IMR-90 (cell line): ENCODE measurements around the gene ZNF446. TPM values are rescaled to one million over a fixed set of nuclear protein-coding genes. Genes with fewer than 3 reads are reported as not detected.

ENCODE experiments used
- ATAC-seq: fragments of 200-7000 bp; cut with Tn5 transposase; 2 replicates; pipeline ENCODE4 v1.9.1; 2020; ENCODE audit warnings: low read depth, mild to moderate bottlenecking, moderate library complexity
- BruUV-seq: library from RNA; stranded (reverse); fragments of 400-500 nt; replicated peaks from 2 replicates; lab custom pipeline; 2021; lab: Mats Ljungman, UMichigan
- CTCF ChIA-PET: fragments of 300-600 bp; formaldehyde crosslinking; extraction: SDS; loops from one replicate; lab custom pipeline; 2021; ENCODE audit warnings: antibody characterized with exemption; lab: Yijun Ruan, JAX
- POLR2A ChIA-PET: fragments of 300-600 bp; sonication (Branson Sonifier 250); formaldehyde crosslinking; loops from one replicate; lab custom pipeline; 2022; ENCODE audit warnings: antibody characterized with exemption; ENCODE audit not compliant: unreplicated experiment; lab: Charles Lee
- DNase-seq: peaks from one replicate; pipeline ENCODE4 v3.0.0; 2013
- H2AFZ ChIP-seq: replicated peaks from 2 replicates; pipeline ENCODE3; 2013; ENCODE audit warnings: low read length, mild to moderate bottlenecking; ENCODE audit not compliant: poor library complexity
- H2AK5ac ChIP-seq: 2 replicates; pipeline ENCODE4 v1.6.1; 2013; ENCODE audit warnings: low read depth, low read length, inconsistent platforms
- H2AK9ac ChIP-seq: replicated peaks from 2 replicates; pipeline ENCODE3; 2013; ENCODE audit warnings: mild to moderate bottlenecking, low read depth, low read length, moderate library complexity; ENCODE audit not compliant: poor library complexity
- H2BK120ac ChIP-seq: 2 replicates; pipeline ENCODE4 v1.6.1; 2013; ENCODE audit warnings: low read depth, low read length, inconsistent platforms
- H2BK15ac ChIP-seq: 3 replicates; pipeline ENCODE4 v1.6.1; 2013; ENCODE audit warnings: low read depth, low read length, inconsistent platforms
- H2BK20ac ChIP-seq: 2 replicates; pipeline ENCODE4 v1.6.1; 2013; ENCODE audit warnings: low read depth, mild to moderate bottlenecking, inconsistent platforms, low read length, moderate library complexity
- H2BK5ac ChIP-seq: 2 replicates; pipeline ENCODE4 v1.6.1; 2013; ENCODE audit warnings: mild to moderate bottlenecking, low read depth, low read length, inconsistent platforms; ENCODE audit not compliant: poor library complexity, severe bottlenecking
- H3K14ac ChIP-seq: replicated peaks from 2 replicates; pipeline ENCODE4 v1.6.1; 2013; ENCODE audit warnings: low read depth, low read length, inconsistent platforms
- H3K18ac ChIP-seq: 2 replicates; pipeline ENCODE4 v1.6.1; 2013; ENCODE audit warnings: low read depth, low read length, control low read depth
- H3K23ac ChIP-seq: 2 replicates; pipeline ENCODE4 v1.6.1; 2013; ENCODE audit warnings: low read depth, low read length, inconsistent platforms
- H3K27ac ChIP-seq: 2 replicates; pipeline ENCODE4 v1.5.1; 2013; ENCODE audit warnings: mild to moderate bottlenecking, control low read depth, low read length; ENCODE audit not compliant: insufficient read depth
- H3K27me3 ChIP-seq: 2 replicates; pipeline ENCODE4 v1.6.1; 2013; ENCODE audit warnings: low read length; ENCODE audit not compliant: control insufficient read depth, insufficient read depth
- H3K36me3 ChIP-seq: 2 replicates; pipeline ENCODE4 v1.6.1; 2013; ENCODE audit warnings: low read length, mixed read lengths; ENCODE audit not compliant: control insufficient read depth, insufficient read depth
- H3K4ac ChIP-seq: 2 replicates; pipeline ENCODE4 v1.6.1; 2013; ENCODE audit warnings: low read depth, low read length, inconsistent platforms
- H3K4me1 ChIP-seq: 2 replicates; pipeline ENCODE4 v1.6.1; 2013; ENCODE audit warnings: low read length, mixed read lengths; ENCODE audit not compliant: control insufficient read depth, insufficient read depth
- H3K4me2 ChIP-seq: 2 replicates; pipeline ENCODE4 v1.6.1; 2013; ENCODE audit warnings: low read depth, mild to moderate bottlenecking, control low read depth, low read length, moderate library complexity
- H3K4me3 ChIP-seq: 2 replicates; pipeline ENCODE4 v1.5.1; 2013; ENCODE audit warnings: low read depth, mild to moderate bottlenecking, control low read depth, low read length, moderate library complexity; ENCODE audit not compliant: insufficient read depth
- H3K56ac ChIP-seq: 2 replicates; pipeline ENCODE4 v1.6.1; 2013; ENCODE audit warnings: low read length, inconsistent platforms; ENCODE audit not compliant: insufficient read depth; ENCODE audit errors: extremely low read depth
- H3K79me1 ChIP-seq, 2 experiments: 2 replicates each; pipeline ENCODE4 v1.6.1; 2013; ENCODE audit warnings: low read length in 2 of 2, inconsistent platforms in 1 of 2, low read depth in 1 of 2
- H3K9ac ChIP-seq: 2 replicates; pipeline ENCODE4 v1.6.1; 2013; ENCODE audit warnings: low read depth, low read length, control low read depth
- H3K9me1 ChIP-seq: 2 replicates; pipeline ENCODE4 v1.6.1; 2013; ENCODE audit warnings: low read length, inconsistent platforms; ENCODE audit not compliant: insufficient read depth
- H3K9me3 ChIP-seq: 2 replicates; pipeline ENCODE4 v1.6.1; 2013; ENCODE audit warnings: low read length; ENCODE audit not compliant: control insufficient read depth, insufficient read depth
- H4K20me1 ChIP-seq: 2 replicates; pipeline ENCODE4 v1.6.1; 2013; ENCODE audit warnings: low read length, inconsistent platforms; ENCODE audit not compliant: insufficient read depth
- H4K5ac ChIP-seq: 2 replicates; pipeline ENCODE4 v1.6.1; 2013; ENCODE audit warnings: mild to moderate bottlenecking, low read depth, low read length, control low read depth
- H4K8ac ChIP-seq, 2 experiments: 2 replicates each; pipeline ENCODE4 v1.6.1; 2013; ENCODE audit warnings: low read depth in 2 of 2, low read length in 2 of 2, control low read depth in 1 of 2, inconsistent platforms in 1 of 2
- H4K91ac ChIP-seq: 2 replicates; pipeline ENCODE4 v1.6.1; 2013; ENCODE audit warnings: low read depth, low read length, inconsistent platforms; ENCODE audit not compliant: insufficient read depth
- BHLHE40 ChIP-seq: fragments of 150-350 bp; IDR thresholded peaks from 2 replicates; pipeline ENCODE4 v1.6.1; 2016; ENCODE audit warnings: mild to moderate bottlenecking, low read depth, low read length
- CHD1 ChIP-seq: IDR thresholded peaks from 2 replicates; pipeline ENCODE4 v1.6.1; 2012; ENCODE audit warnings: low read depth, low read length, improper control_type of control experiment
- FOS ChIP-seq: fragments of 150-350 bp; IDR thresholded peaks from 2 replicates; pipeline ENCODE4 v1.6.1; 2016; ENCODE audit warnings: low read depth, low read length
- MAFK ChIP-seq: IDR thresholded peaks from 2 replicates; pipeline ENCODE4 v1.6.1; 2012; ENCODE audit warnings: low read depth, low read length, improper control_type of control experiment
- MAZ ChIP-seq: IDR thresholded peaks from 2 replicates; pipeline ENCODE4 v1.6.1; 2012; ENCODE audit warnings: low read depth, mild to moderate bottlenecking, low read length, improper control_type of control experiment, moderate library complexity, borderline replicate concordance
- MXI1 ChIP-seq: IDR thresholded peaks from 2 replicates; pipeline ENCODE4 v1.6.1; 2012; ENCODE audit warnings: low read depth, mild to moderate bottlenecking, low read length, moderate library complexity, borderline replicate concordance
- POLR2A ChIP-seq: IDR thresholded peaks from 2 replicates; pipeline ENCODE4 v1.6.1; 2012; ENCODE audit warnings: mild to moderate bottlenecking, low read depth, low read length
- USF2 ChIP-seq: fragments of 150-350 bp; IDR thresholded peaks from 2 replicates; pipeline ENCODE4 v1.6.1; 2017; ENCODE audit warnings: mild to moderate bottlenecking, antibody characterized with exemption, low read length, low read depth
- WGBS, 2 experiments: methylation state at CpG; one replicate each; pipeline versions ENCODE4 v1.1.5 to v1.1.7; 2013; ENCODE audit warnings: missing lambda C conversion rate in 2 of 2; ENCODE audit not compliant: insufficient read length in 1 of 2; ENCODE audit errors: extremely low coverage in 2 of 2; 5-methylcytosine and 5-hydroxymethylcytosine counted together
- dilution Hi-C: fragments of 300-500 bp; cut with HindIII; formaldehyde crosslinking; loops from one replicate; pipeline ENCODE4 v1.14.3; 2018; ENCODE audit warnings: low sequenced_read_pairs; ENCODE audit not compliant: unreplicated experiment
- in situ Hi-C: fragments of 300-500 bp; cut with MboI; formaldehyde crosslinking; loops from 3 replicates; pipeline ENCODE4 v1.14.3; 2019; ENCODE audit warnings: low sequenced_read_pairs, inconsistent platforms, mixed read lengths
- intact Hi-C: fragments of 100-400 bp; cut with micrococcal nuclease; formaldehyde crosslinking; loops from 2 replicates; pipeline ENCODE4 v1.10.0; 2022
- polyA plus RNA-seq, 3 experiments: library from polyadenylated mRNA; depleted of rRNA; stranded (reverse); fragments of >200 nt; gene quantifications; 2 replicates each; pipeline ENCODE4 v1.2.3, GENCODE V29; 2012; ENCODE audit warnings: low replicate concordance in 1 of 3
- total RNA-seq: library from RNA; depleted of rRNA; stranded (reverse); fragments of >200 nt; gene quantifications from 2 replicates; pipeline ENCODE4 v1.2.3, GENCODE V29; 2012
- TF ChIP-seq, protein P1 (sequence below): conservative IDR thresholded peaks from 2 replicates; pipeline ENCODE4 v1.5.1; 2012; ENCODE audit warnings: mild to moderate bottlenecking, low read depth, low read length, improper control_type of control experiment

Gene ZNF446
- total and polyA plus RNA-seq, 2 of the 4 experiments (the other 2 are of a cell fraction) = 4.8 to 6.9 TPM

DNA sequence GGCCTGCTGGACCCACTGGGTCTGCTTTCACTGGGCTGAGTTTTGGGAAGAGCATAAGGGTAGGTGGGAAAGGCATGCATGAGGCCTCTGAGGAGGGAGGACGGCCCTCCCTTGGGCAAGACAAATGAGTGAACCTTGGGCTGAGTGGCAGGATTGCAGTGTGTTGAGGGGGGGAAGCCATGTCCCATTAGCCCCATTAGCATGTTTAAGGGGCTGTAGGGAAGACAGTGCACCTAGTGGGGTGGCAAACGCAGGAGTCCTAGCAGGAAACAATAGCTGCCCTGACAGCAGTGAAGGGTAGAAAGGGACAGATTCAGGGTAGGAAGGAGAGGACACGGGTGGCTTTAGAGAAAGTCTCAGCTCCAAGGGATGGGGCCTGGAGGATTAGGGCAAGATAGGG lies 46.6 kb downstream of the ZNF446 start:
- CTCF ChIA-PET = no interaction called here
- Histone ChIP-seq H4K8ac (no peak overlapping the region), H3K4me2 (no peak overlapping the region), H3K56ac (no peak overlapping the region), H3K4me1 (peaks cover 6% of the 10 kb centered on the region), H4K20me1 (peaks cover 14% of the 10 kb centered on the region), H3K79me1 (peaks cover 0 to 21% of the 10 kb centered on the region in 2 experiments; a peak in 3 of 4 replicates), H3K23ac (no peak overlapping the region), H2BK15ac (no peak overlapping the region), H3K14ac (no peak overlapping the region), H3K4me3 (no peak overlapping the region), H3K18ac (no peak overlapping the region), H2BK20ac (no peak overlapping the region), H3K36me3 (no peaks in the 10 kb centered on the region), H4K91ac (no peak overlapping the region), H2AFZ (peak overlapping the region; percentile 7), H3K27ac (no peak overlapping the region), H3K9me3 (no peaks in the 10 kb centered on the region), H4K5ac (no peak overlapping the region), H3K4ac (no peak overlapping the region), H3K9ac (no peak overlapping the region), H2BK5ac (no peak overlapping the region), H2AK5ac (no peak overlapping the region), H3K27me3 (no peaks in the 10 kb centered on the region; the same call in 1 of the 2 replicates), H3K9me1 (peaks cover 7% of the 10 kb centered on the region), H2BK120ac (no peak overlapping the region), H2AK9ac (no peak overlapping the region)
- ATAC-seq (no peak), DNase-seq (no peak)
- TF ChIP-seq MAFK (no peak), MXI1 (no peak), FOS (no peak), USF2 (no peak), POLR2A (no peak), CHD1 (no peak), BHLHE40 (no peak), MAZ (no peak)
- TF ChIP-seq, protein P1, sequence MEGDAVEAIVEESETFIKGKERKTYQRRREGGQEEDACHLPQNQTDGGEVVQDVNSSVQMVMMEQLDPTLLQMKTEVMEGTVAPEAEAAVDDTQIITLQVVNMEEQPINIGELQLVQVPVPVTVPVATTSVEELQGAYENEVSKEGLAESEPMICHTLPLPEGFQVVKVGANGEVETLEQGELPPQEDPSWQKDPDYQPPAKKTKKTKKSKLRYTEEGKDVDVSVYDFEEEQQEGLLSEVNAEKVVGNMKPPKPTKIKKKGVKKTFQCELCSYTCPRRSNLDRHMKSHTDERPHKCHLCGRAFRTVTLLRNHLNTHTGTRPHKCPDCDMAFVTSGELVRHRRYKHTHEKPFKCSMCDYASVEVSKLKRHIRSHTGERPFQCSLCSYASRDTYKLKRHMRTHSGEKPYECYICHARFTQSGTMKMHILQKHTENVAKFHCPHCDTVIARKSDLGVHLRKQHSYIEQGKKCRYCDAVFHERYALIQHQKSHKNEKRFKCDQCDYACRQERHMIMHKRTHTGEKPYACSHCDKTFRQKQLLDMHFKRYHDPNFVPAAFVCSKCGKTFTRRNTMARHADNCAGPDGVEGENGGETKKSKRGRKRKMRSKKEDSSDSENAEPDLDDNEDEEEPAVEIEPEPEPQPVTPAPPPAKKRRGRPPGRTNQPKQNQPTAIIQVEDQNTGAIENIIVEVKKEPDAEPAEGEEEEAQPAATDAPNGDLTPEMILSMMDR = no peak
- BruUV-seq = no TSS peak
- dilution Hi-C loops = no loop called here
- intact Hi-C loops = no loop called here
- 62% methylated on average over 2 of the region's 3 CpGs; no CpG with 5 or more reads in 1 of the 2 experiments for WGBS, 2 experiments
- POLR2A ChIA-PET = interaction anchor here (0.6 kb wide), 1 partner anchor 626 kb away, joined by 3 read pairs; no protein-coding TSS in a partner anchor
- in situ Hi-C loops = no loop called here
